Keratinocyte (primary cell): Measurements from ENCODE around the gene MAD2L2. TPM values are rescaled to one million over a fixed set of nuclear protein-coding genes. Genes with fewer than 3 reads are reported as not detected.

Experiments
- DNase-seq: peaks from one replicate; pipeline ENCODE4 v3.0.0-alpha.2; 2011; ENCODE audit warnings: low read depth, missing footprints, low spot score
- FAIRE-seq: peaks from 2 replicates; lab custom pipeline; 2011; peaks lifted over from hg19 to GRCh38; lab: Jason Lieb, UNC
- H2AFZ ChIP-seq: 2 replicates; pipeline ENCODE4 v1.6.0; 2012; ENCODE audit warnings: low read length, control low read depth, inconsistent platforms; ENCODE audit not compliant: control insufficient read depth
- H3K27ac ChIP-seq: 2 replicates; pipeline ENCODE4 v1.5.1; 2011; ENCODE audit warnings: low read length; ENCODE audit not compliant: control insufficient read depth, insufficient read depth
- H3K27me3 ChIP-seq: 3 replicates; pipeline ENCODE4 v1.6.0; 2011; ENCODE audit warnings: low read length; ENCODE audit not compliant: control insufficient read depth, insufficient read depth; ENCODE audit errors: extremely low read depth
- H3K36me3 ChIP-seq, 2 experiments: 2 replicates in 1 of 2; 3 replicates in 1 of 2; pipeline ENCODE4 v1.5.1; 2011; ENCODE audit warnings: low read length in 2 of 2, mild to moderate bottlenecking in 1 of 2; ENCODE audit not compliant: control insufficient read depth in 2 of 2, insufficient read depth in 2 of 2; ENCODE audit errors: extremely low read depth in 1 of 2
- H3K4me1 ChIP-seq: 3 replicates; pipeline ENCODE4 v1.5.1; 2011; ENCODE audit warnings: low read length; ENCODE audit not compliant: control insufficient read depth, insufficient read depth; ENCODE audit errors: extremely low read depth
- H3K4me2 ChIP-seq: 3 replicates; pipeline ENCODE4 v1.6.0; 2011; ENCODE audit warnings: low read depth, low read length; ENCODE audit not compliant: control insufficient read depth, insufficient read depth; ENCODE audit errors: extremely low read depth
- H3K4me3 ChIP-seq, 3 experiments: fragments of 200-600 bp in 1 of 3; sonication (generic) in 1 of 3; 2 replicates in 2 of 3; 3 replicates in 1 of 3; pipeline ENCODE4 v1.5.1; 2011 to 2016; ENCODE audit warnings: low read length in 3 of 3, mild to moderate bottlenecking in 3 of 3, control low read depth in 2 of 3, inconsistent platforms in 1 of 3, low read depth in 1 of 3, mixed read lengths in 1 of 3, mixed run types in 1 of 3, moderate library complexity in 1 of 3; ENCODE audit not compliant: control insufficient read depth in 2 of 3, insufficient read depth in 2 of 3; ENCODE audit errors: extremely low read depth in 1 of 3
- H3K79me2 ChIP-seq: 2 replicates; pipeline ENCODE4 v1.6.0; 2012; ENCODE audit warnings: low read length; ENCODE audit not compliant: control insufficient read depth, insufficient read depth
- H3K9ac ChIP-seq: 3 replicates; pipeline ENCODE4 v1.6.0; 2011; ENCODE audit warnings: low read length; ENCODE audit not compliant: control insufficient read depth, insufficient read depth; ENCODE audit errors: extremely low read depth
- H3K9me1 ChIP-seq: 3 replicates; pipeline ENCODE4 v1.6.0; 2011; ENCODE audit warnings: low read length; ENCODE audit not compliant: control insufficient read depth, insufficient read depth; ENCODE audit errors: extremely low read depth
- H3K9me3 ChIP-seq: 2 replicates; pipeline ENCODE4 v1.5.1; 2012; ENCODE audit warnings: low read depth, low read length; ENCODE audit not compliant: control insufficient read depth
- H4K20me1 ChIP-seq: 3 replicates; pipeline ENCODE4 v1.6.0; 2011; ENCODE audit warnings: low read length; ENCODE audit not compliant: control insufficient read depth, insufficient read depth; ENCODE audit errors: extremely low read depth
- EZH2 ChIP-seq: IDR thresholded peaks from one replicate; pipeline ENCODE4 v1.6.1; 2012; ENCODE audit warnings: inconsistent platforms, mild to moderate bottlenecking, low read length, moderate library complexity
- dilution Hi-C: fragments of 300-500 bp; cut with MboI; formaldehyde crosslinking; loops from one replicate; pipeline ENCODE4 v1.7.0; 2020; ENCODE audit warnings: low sequenced_read_pairs; ENCODE audit not compliant: extremely low pct_ligation_motif_present
- polyA plus RNA-seq, 5 experiments: library from polyadenylated mRNA; depleted of rRNA in 3 of 5; stranded (reverse) in 3 of 5; stranded (forward) in 1 of 5; unstranded in 1 of 5; fragments of >200 nt; gene quantifications; 1 replicate in 1 of 5; 2 replicates in 3 of 5; 3 replicates in 1 of 5; pipeline versions ENCODE4 v1.2.1 to v1.2.3, GENCODE V29; 2011 to 2012; ENCODE audit warnings: missing spikeins in 2 of 5, low read depth in 1 of 5, low replicate concordance in 1 of 5
- TF ChIP-seq, protein P1 (sequence below), 3 experiments: IDR thresholded peaks in 1 of 3; conservative IDR thresholded peaks in 1 of 3; optimal IDR thresholded peaks in 1 of 3; 2 replicates in 2 of 3; 3 replicates in 1 of 3; pipeline versions ENCODE3 to v1.5.1; 2011; ENCODE audit warnings: low read length in 3 of 3, mild to moderate bottlenecking in 3 of 3, moderate library complexity in 2 of 3, control low read depth in 1 of 3, inconsistent platforms in 1 of 3; ENCODE audit not compliant: insufficient read depth in 2 of 3; ENCODE audit errors: extremely low read depth in 1 of 3

Gene MAD2L2
- polyA plus RNA-seq, 1 donor (not counting 4 experiments of a cell fraction or from before 2014, with no cell fraction given): 24.8 TPM

DNA sequence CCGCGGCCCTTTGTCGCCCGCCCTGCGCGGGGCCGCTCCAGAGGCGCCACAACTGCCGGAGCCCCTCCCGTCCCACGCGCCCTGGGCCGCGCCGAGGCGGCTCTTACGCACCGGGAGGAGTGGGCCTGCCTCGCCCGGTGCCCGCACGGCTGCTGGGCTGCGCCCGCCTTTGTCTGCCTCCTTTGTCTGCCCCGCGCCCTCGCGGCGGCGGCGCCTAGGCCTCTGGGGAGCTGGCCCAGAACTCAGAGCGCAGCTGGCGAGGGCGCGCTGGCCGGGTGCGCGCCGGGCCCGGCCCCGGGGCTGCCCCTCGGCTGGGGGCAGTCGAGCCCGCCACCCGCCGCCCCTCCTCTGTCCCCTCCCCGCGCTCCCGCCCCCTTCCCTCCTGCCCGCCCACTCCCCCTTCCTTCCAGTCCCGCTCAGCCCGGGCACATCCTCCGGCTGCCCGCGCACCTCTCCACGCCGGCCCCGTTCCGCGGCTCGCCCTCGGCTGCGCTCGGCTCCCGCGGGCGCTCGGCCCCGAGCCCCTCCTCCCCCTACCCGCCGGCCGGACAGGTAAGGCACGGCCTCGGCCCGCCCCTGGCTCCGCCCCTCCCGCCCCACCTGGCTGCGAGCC is 10.5 kb upstream of the MAD2L2 start, which contains the start of gene DRAXIN:
Gene DRAXIN (plus strand): TSS at position 409 of the 613 bp plus-strand sequence. CDS start 14,549 bp downstream, outside the sequence.
- no peaks in the 10 kb centered on the region for H4K20me1 ChIP-seq
- FAIRE-seq: no peak
- peaks cover 55% of the 10 kb centered on the region for H3K27me3 ChIP-seq
- H2AFZ ChIP-seq: no peak within 1 kb of the TSS
- no peaks in the 10 kb centered on the region for H3K36me3 ChIP-seq
- TF ChIP-seq EZH2: no peak
- TF ChIP-seq, protein P1, sequence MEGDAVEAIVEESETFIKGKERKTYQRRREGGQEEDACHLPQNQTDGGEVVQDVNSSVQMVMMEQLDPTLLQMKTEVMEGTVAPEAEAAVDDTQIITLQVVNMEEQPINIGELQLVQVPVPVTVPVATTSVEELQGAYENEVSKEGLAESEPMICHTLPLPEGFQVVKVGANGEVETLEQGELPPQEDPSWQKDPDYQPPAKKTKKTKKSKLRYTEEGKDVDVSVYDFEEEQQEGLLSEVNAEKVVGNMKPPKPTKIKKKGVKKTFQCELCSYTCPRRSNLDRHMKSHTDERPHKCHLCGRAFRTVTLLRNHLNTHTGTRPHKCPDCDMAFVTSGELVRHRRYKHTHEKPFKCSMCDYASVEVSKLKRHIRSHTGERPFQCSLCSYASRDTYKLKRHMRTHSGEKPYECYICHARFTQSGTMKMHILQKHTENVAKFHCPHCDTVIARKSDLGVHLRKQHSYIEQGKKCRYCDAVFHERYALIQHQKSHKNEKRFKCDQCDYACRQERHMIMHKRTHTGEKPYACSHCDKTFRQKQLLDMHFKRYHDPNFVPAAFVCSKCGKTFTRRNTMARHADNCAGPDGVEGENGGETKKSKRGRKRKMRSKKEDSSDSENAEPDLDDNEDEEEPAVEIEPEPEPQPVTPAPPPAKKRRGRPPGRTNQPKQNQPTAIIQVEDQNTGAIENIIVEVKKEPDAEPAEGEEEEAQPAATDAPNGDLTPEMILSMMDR (optimal IDR thresholded peaks at IDR 0.05 in 1 of 3, IDR thresholded peaks at IDR 0.05 in 1 of 3, conservative IDR thresholded peaks at IDR 0.05 in 1 of 3; ENCODE audit: extremely low read depth in 1 of 3, insufficient read depth in 2 of 3, low read length in 3 of 3): no peak
- no peaks in the 10 kb centered on the region for H3K9me1 ChIP-seq
- DNase-seq: no peak
- dilution Hi-C loops: no loop called here
- H3K4me2 ChIP-seq: peak within 1 kb of the TSS; percentile 48
- H3K9me3 ChIP-seq: no peaks in the 10 kb centered on the region
- H3K4me1 ChIP-seq: peaks cover 14% of the 10 kb centered on the region
- H3K4me3 ChIP-seq: no peak within 1 kb of the TSS
- no peaks in the 10 kb centered on the region for H3K79me2 ChIP-seq
- H3K27ac ChIP-seq: no peak within 1 kb of the TSS
- no peak within 1 kb of the TSS for H3K9ac ChIP-seq

DNA sequence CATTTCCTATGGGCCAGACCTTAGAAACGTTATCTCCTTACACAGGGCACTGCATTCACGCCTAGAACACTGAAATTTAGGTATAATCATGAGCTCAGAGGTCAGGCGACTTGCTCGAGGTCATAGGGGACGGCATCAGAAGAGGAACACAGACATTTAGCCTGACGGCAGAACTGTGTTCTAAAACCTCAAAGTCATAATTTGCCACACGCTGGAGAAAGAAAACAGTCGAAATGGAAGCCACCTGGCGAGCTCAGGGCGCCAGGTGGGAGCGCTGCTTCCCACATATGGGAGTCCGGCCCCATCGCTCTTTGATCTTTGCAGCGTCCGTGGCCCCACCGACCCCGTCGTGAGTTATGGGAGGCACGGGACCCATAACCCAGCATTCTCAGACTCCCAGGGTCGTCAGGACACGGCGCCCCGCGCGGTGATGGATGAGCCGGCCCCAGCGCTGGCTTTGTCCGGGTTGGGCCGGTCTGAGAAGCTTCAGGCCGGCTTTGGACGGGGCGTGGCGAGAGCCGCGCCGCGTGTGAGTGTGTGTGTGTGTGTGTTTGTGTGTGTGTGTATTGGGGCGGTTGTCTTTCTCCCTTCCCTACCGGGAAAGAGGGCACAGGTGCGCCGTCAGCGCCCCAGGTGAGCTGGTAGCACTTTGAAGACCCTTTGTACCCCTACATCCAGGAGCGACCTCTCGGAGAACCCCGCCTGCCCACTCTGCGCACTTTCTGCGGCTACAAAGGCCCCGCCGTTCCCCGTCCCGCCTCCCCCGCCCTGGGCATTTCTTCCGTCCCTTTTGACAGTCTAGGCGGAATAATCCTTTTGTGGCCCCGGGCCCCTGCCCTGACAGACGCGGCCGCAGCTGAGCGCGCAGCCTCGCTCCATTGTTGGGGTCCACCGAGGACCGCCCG is 9.7 kb upstream of the MAD2L2 start:
- Histone ChIP-seq H4K20me1 (no peaks in the 10 kb centered on the region), H3K9me1 (no peaks in the 10 kb centered on the region), H3K4me3 (no peak overlapping the region), H2AFZ (no peak overlapping the region), H3K9me3 (no peaks in the 10 kb centered on the region), H3K79me2 (no peaks in the 10 kb centered on the region), H3K4me1 (peaks cover 14% of the 10 kb centered on the region), H3K9ac (no peak overlapping the region), H3K4me2 (peak overlapping the region; percentile 48), H3K27me3 (peaks cover 59% of the 10 kb centered on the region), H3K27ac (no peak overlapping the region), H3K36me3 (no peaks in the 10 kb centered on the region)
- DNase-seq: no peak
- FAIRE-seq: no peak
- dilution Hi-C loops: no loop called here
- TF ChIP-seq, protein P1 (optimal IDR thresholded peaks at IDR 0.05 in 1 of 3, IDR thresholded peaks at IDR 0.05 in 1 of 3, conservative IDR thresholded peaks at IDR 0.05 in 1 of 3; ENCODE audit: extremely low read depth in 1 of 3, insufficient read depth in 2 of 3, low read length in 3 of 3): no peak
- TF ChIP-seq EZH2: peak; percentile 91
